ENCODE measurements around the gene LIN28A.

The LIN28A gene

GRCh38 chr1:26434161-26434752, 23.6 kb downstream of the LIN28A start:
- no peak for DNase-seq (ENCODE audit: low spot score)

GRCh38 chr1:26438041-26438440, 27.4 kb downstream of the LIN28A start:
- DNase-seq (ENCODE audit: low spot score), result no peak

GRCh38 chr1:26440259-26440658, 29.6 kb downstream of the LIN28A start:
- DNase-seq (ENCODE audit: low spot score), result no peak

GRCh38 chr1:26449868-26450267, 39.3 kb downstream of the LIN28A start:
- DNase-seq (ENCODE audit: low spot score), result no peak

GRCh38 chr1:26450908-26451307, 40.3 kb downstream of the LIN28A start:
- no peak for DNase-seq (ENCODE audit: low spot score)

GRCh38 chr1:26452459-26453183, 42.0 kb downstream of the LIN28A start:
- no peak for DNase-seq (ENCODE audit: low spot score)

GRCh38 chr1:26459148-26459547, 48.5 kb downstream of the LIN28A start:
- DNase-seq (ENCODE audit: low spot score), result no peak

GRCh38 chr1:26459573-26460031, 49.0 kb downstream of the LIN28A start:
- no peak for DNase-seq (ENCODE audit: low spot score)

- no peak for DNase-seq (ENCODE audit: low spot score)
These were observed 58.3 kb downstream of the LIN28A start for GRCh38 chr1:26468911-26469310.

GRCh38 chr1:26469558-26469957, 58.9 kb downstream of the LIN28A start:
- no peak for DNase-seq (ENCODE audit: low spot score)

- no peak for DNase-seq (ENCODE audit: low spot score)
These were observed 60.4 kb downstream of the LIN28A start for GRCh38 chr1:26470878-26471497.

- peak; percentile 66 for DNase-seq (ENCODE audit: low spot score)
These were observed 61.1 kb downstream of the LIN28A start for GRCh38 chr1:26471498-26472319.

- peak; percentile 90 for DNase-seq (ENCODE audit: low spot score)
These were observed 61.8 kb downstream of the LIN28A start, which contains the start of gene HMGN2 for GRCh38 chr1:26472320-26472900. Gene HMGN2, plus strand, starts transcription at chr1:26472440. Its CDS starts 173 bp downstream, at chr1:26472613.

GRCh38 chr1:26472901-26473845, 62.6 kb downstream of the LIN28A start:
- peak; percentile 100 for DNase-seq (ENCODE audit: low spot score)

- no peak for DNase-seq (ENCODE audit: low spot score)
These were observed 64.2 kb downstream of the LIN28A start for GRCh38 chr1:26474818-26475217.

- DNase-seq (ENCODE audit: low spot score), result no peak
These were observed 65.4 kb downstream of the LIN28A start for GRCh38 chr1:26475989-26476388.

GRCh38 chr1:26476958-26477357, 66.3 kb downstream of the LIN28A start:
- no peak for DNase-seq (ENCODE audit: low spot score)

- no peak for DNase-seq (ENCODE audit: low spot score)
These were observed 67.0 kb downstream of the LIN28A start for GRCh38 chr1:26477446-26478152.

- no peak for DNase-seq (ENCODE audit: low spot score)
These were observed 67.5 kb downstream of the LIN28A start for GRCh38 chr1:26478159-26478558.

GRCh38 chr1:26478988-26479387, 68.4 kb downstream of the LIN28A start:
- DNase-seq (ENCODE audit: low spot score), result no peak
